Measurements from ENCODE around the gene YKT6.

Gene YKT6

GRCh38 chr7:44157116-44158080, 43.4 kb upstream of the YKT6 start:
- POLR2A ChIA-PET: no interaction called here
- Histone ChIP-seq H3K27ac (ENCODE audit: extremely low read depth, low read depth, low read length) (no peak overlapping the region), H3K4me1 (ENCODE audit: control insufficient read depth, insufficient read depth, low read length) (no peaks in the 10 kb centered on the region), H3K4me3 (ENCODE audit: low read depth, low read length) (no peak overlapping the region), H3K36me3 (ENCODE audit: control insufficient read depth in 2 of 2, insufficient read depth in 1 of 2, low read length in 2 of 2) (no peaks in the 10 kb centered on the region), H3K9me3 (ENCODE audit: control insufficient read depth, insufficient read depth, low read depth, low read length) (no peaks in the 10 kb centered on the region)
- CTCF ChIA-PET: no interaction called here
- TF ChIP-seq ZBTB17 (tag by site-specific recombination; IDR thresholded peaks at IDR 0.05) (0 out of 2 replicates have a peak, but pooled peaks have one; percentile 27), GLIS2 (tag by site-specific recombination; IDR thresholded peaks at IDR 0.05) (no peak), ZNF548 (tag by site-specific recombination; IDR thresholded peaks at IDR 0.05) (no peak), ZBTB49 (tag by site-specific recombination; IDR thresholded peaks at IDR 0.05; ENCODE audit: low read depth) (no peak), ZNF530 (tag by site-specific recombination; IDR thresholded peaks at IDR 0.05; ENCODE audit: low read depth) (no peak), ZIC2 (tag by site-specific recombination; IDR thresholded peaks at IDR 0.05) (peak; percentile 26; the same call in 1 of the 2 replicates)

- ChIA-PET POLR2A (no interaction called here), CTCF (interaction anchor here (0.6 kb wide), 1 partner anchor 26 kb away, joined by 3 read pairs; no protein-coding TSS in a partner anchor)
- no peak overlapping the region for H3K4me3 ChIP-seq (ENCODE audit: low read depth, low read length)
- no peak for TF ChIP-seq ZNF785 (tag by site-specific recombination; IDR thresholded peaks at IDR 0.05)
- TF ChIP-seq ZNF148 (tag by site-specific recombination; IDR thresholded peaks at IDR 0.05; ENCODE audit: borderline replicate concordance): no peak
- TF ChIP-seq PRDM6 (tag by site-specific recombination; IDR thresholded peaks at IDR 0.05): no peak
- no peak for TF ChIP-seq ZNF837 (tag by site-specific recombination; IDR thresholded peaks at IDR 0.05)
- TF ChIP-seq HOXA7 (CRISPR knock-in tag; IDR thresholded peaks at IDR 0.05; ENCODE audit: borderline replicate concordance): no peak
- TF ChIP-seq PRDM10 (tag by site-specific recombination; IDR thresholded peaks at IDR 0.05): no peak
- no peak for TF ChIP-seq ZNF157 (tag by site-specific recombination; IDR thresholded peaks at IDR 0.05)
- TF ChIP-seq KLF9 (tag by site-specific recombination; IDR thresholded peaks at IDR 0.05; ENCODE audit: low read depth): no peak
- no peak for TF ChIP-seq ZNF501 (tag by site-specific recombination; IDR thresholded peaks at IDR 0.05)
- TF ChIP-seq ZNF76 (tag by site-specific recombination; IDR thresholded peaks at IDR 0.05; ENCODE audit: borderline replicate concordance, low read depth): no peak
- no peak for TF ChIP-seq ZNF768 (tag by site-specific recombination; IDR thresholded peaks at IDR 0.05)
- no peak for TF ChIP-seq YY1 (tag by site-specific recombination; IDR thresholded peaks at IDR 0.05)
Observed at GRCh38 chr7:44158096-44158872, 42.5 kb upstream of the YKT6 start.

More at GRCh38 chr7:44158096-44158872, 42.5 kb upstream of the YKT6 start:
- H3K9me3 ChIP-seq (ENCODE audit: control insufficient read depth, insufficient read depth, low read depth, low read length): no peaks in the 10 kb centered on the region
- no peak overlapping the region for H3K27ac ChIP-seq (ENCODE audit: extremely low read depth, low read depth, low read length)
- H3K36me3 ChIP-seq (ENCODE audit: control insufficient read depth in 2 of 2, insufficient read depth in 1 of 2, low read length in 2 of 2): no peaks in the 10 kb centered on the region
- H3K4me1 ChIP-seq (ENCODE audit: control insufficient read depth, insufficient read depth, low read length): no peaks in the 10 kb centered on the region

Measured in HEK293 (cell line).